ENCODE measurements around the gene CFAP298.
A peak's percentile ranks its signal among the peaks of the same experiment; 100 is the strongest.

CFAP298 gene

GRCh38 chr21:32597205-32597604, 15.0 kb downstream of the CFAP298 start:
- DNase-seq: no peak

GRCh38 chr21:32595431-32595830, 16.7 kb downstream of the CFAP298 start:
- DNase-seq: no peak

- no peak for DNase-seq
These were observed 18.5 kb downstream of the CFAP298 start for GRCh38 chr21:32593690-32594089.

GRCh38 chr21:32592929-32593502, 19.2 kb downstream of the CFAP298 start:
- no peak for DNase-seq

- DNase-seq: no peak
These were observed 22.0 kb downstream of the CFAP298 start for GRCh38 chr21:32590130-32590529.

- no peak for DNase-seq
These were observed 24.5 kb downstream of the CFAP298 start for GRCh38 chr21:32587651-32588050.

GRCh38 chr21:32587120-32587519, 25.1 kb downstream of the CFAP298 start:
- DNase-seq: no peak

GRCh38 chr21:32585970-32586369, 26.2 kb downstream of the CFAP298 start:
- no peak for DNase-seq

GRCh38 chr21:32585042-32585710, 27.0 kb downstream of the CFAP298 start, which contains the start of gene TCP10L:
Gene TCP10L, minus strand, starts transcription at chr21:32585523. Its CDS starts 1,219 bp downstream, at chr21:32584304.
- no peak for DNase-seq

GRCh38 chr21:32584472-32584871, 27.7 kb downstream of the CFAP298 start:
- DNase-seq: no peak

- DNase-seq: no peak
These were observed 30.4 kb downstream of the CFAP298 start for GRCh38 chr21:32581732-32582131.

GRCh38 chr21:32580949-32581348, 31.2 kb downstream of the CFAP298 start:
- no peak for DNase-seq

GRCh38 chr21:32578107-32578691, 34.0 kb downstream of the CFAP298 start:
- no peak for DNase-seq

GRCh38 chr21:32576011-32576410, 36.2 kb downstream of the CFAP298 start:
- no peak for DNase-seq

- no peak for DNase-seq
These were observed 36.9 kb downstream of the CFAP298 start for GRCh38 chr21:32574946-32575925.

GRCh38 chr21:32572574-32573420, 39.4 kb downstream of the CFAP298 start:
- DNase-seq: no peak

GRCh38 chr21:32570456-32570855, 41.7 kb downstream of the CFAP298 start:
- DNase-seq: no peak

- DNase-seq: peak; percentile 84
These were observed 42.6 kb downstream of the CFAP298 start for GRCh38 chr21:32569261-32570230.

GRCh38 chr21:32567626-32568025, 44.6 kb downstream of the CFAP298 start:
- DNase-seq: no peak

- DNase-seq: no peak
These were observed 45.3 kb downstream of the CFAP298 start for GRCh38 chr21:32566741-32567389.

Measured in NCI-H510A treated with DMSO at 0.1 percent for 48 hours (cell line).